RWPE2 (cell line): ENCODE data around the gene P2RY8.
"Not testable (repeated sequence)": the region's sequence is repeated elsewhere in the genome, so short reads cannot be mapped to it uniquely, and the experiment has no call there.

Experiments used
- ATAC-seq: fragments of 200-7000 bp; cut with Tn5 transposase; 3 replicates; pipeline ENCODE4 v1.9.1; 2021; ENCODE audit warnings: low read depth
- DNase-seq: peaks from one replicate; pipeline ENCODE4 v3.0.0-alpha.2; 2020; ENCODE audit warnings: low spot score
- H3K27ac ChIP-seq: fragments of 450-650 bp; 2 replicates; pipeline ENCODE4 v1.5.1; 2017; ENCODE audit warnings: mild to moderate bottlenecking; ENCODE audit not compliant: poor library complexity, severe bottlenecking
- H3K27me3 ChIP-seq: fragments of 250-450 bp; sonication (Bioruptor Pico); 2 replicates; pipeline ENCODE4 v1.5.1; 2021; ENCODE audit warnings: mild to moderate bottlenecking, moderate library complexity; ENCODE audit not compliant: insufficient read depth, poor library complexity, severe bottlenecking
- H3K36me3 ChIP-seq: fragments of 250-450 bp; sonication (Bioruptor Pico); 2 replicates; pipeline ENCODE4 v1.5.1; 2020; ENCODE audit warnings: low read depth, mild to moderate bottlenecking, moderate library complexity
- H3K4me1 ChIP-seq: fragments of 250-450 bp; sonication (Bioruptor Pico); 2 replicates; pipeline ENCODE4 v1.5.1; 2021; ENCODE audit warnings: mild to moderate bottlenecking, moderate library complexity; ENCODE audit not compliant: insufficient read depth, poor library complexity, severe bottlenecking
- H3K4me3 ChIP-seq: fragments of 250-450 bp; sonication (Bioruptor Pico); 2 replicates; pipeline ENCODE4 v1.5.1; 2021; ENCODE audit warnings: mild to moderate bottlenecking, moderate library complexity; ENCODE audit not compliant: severe bottlenecking
- H3K9me3 ChIP-seq: fragments of 250-450 bp; sonication (Bioruptor Pico); 2 replicates; pipeline ENCODE4 v1.5.1; 2021; ENCODE audit warnings: mild to moderate bottlenecking, moderate library complexity; ENCODE audit not compliant: severe bottlenecking
- TF ChIP-seq, protein P1 (sequence below): fragments of 450-650 bp; IDR thresholded peaks from one replicate; pipeline ENCODE4 v1.5.1; 2017; ENCODE audit warnings: mild to moderate bottlenecking, moderate library complexity; ENCODE audit not compliant: poor library complexity, severe bottlenecking

P2RY8 gene

DNA sequence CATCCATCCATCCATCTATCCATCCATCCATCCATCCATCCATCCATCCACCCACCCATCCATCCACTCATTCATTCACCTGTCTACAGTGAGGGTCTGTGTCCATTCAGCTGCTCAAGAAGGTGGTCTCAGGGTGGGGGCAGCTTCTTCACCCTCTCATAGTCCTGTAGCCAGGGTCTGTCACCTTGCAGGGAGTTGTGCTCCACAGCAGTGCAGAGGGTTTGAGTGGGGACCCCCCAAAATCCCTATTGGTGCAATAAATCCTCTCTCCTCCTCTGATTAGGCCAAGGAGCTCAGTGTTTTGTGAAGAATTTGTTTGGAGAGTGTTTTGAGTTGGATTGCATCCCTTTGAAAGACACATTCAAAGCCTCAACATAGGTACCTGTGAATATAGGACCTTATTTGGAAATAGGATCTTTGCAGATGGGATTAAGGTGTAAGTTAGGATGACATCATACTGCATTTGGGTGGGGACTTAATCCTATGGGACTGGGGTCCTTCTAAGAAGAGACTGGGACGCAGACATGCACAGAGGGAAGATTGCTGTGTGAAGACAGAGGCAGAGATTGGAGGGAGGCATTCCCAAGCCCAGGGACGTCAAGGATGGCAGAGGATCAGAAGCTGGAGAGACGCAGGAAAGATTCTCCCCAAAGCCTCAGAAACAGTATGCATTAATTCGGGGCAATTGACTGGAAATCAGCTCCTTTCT lies 12.0 kb downstream of the P2RY8 start:
- DNase-seq (no peak), ATAC-seq (no peak)
- Histone ChIP-seq H3K4me1 (no peaks in the 10 kb centered on the region), H3K9me3 (no peaks in the 10 kb centered on the region), H3K36me3 (no peaks in the 10 kb centered on the region), H3K4me3 (no peak overlapping the region), H3K27me3 (no peaks in the 10 kb centered on the region), H3K27ac (no peak overlapping the region)
- TF ChIP-seq, protein P1, sequence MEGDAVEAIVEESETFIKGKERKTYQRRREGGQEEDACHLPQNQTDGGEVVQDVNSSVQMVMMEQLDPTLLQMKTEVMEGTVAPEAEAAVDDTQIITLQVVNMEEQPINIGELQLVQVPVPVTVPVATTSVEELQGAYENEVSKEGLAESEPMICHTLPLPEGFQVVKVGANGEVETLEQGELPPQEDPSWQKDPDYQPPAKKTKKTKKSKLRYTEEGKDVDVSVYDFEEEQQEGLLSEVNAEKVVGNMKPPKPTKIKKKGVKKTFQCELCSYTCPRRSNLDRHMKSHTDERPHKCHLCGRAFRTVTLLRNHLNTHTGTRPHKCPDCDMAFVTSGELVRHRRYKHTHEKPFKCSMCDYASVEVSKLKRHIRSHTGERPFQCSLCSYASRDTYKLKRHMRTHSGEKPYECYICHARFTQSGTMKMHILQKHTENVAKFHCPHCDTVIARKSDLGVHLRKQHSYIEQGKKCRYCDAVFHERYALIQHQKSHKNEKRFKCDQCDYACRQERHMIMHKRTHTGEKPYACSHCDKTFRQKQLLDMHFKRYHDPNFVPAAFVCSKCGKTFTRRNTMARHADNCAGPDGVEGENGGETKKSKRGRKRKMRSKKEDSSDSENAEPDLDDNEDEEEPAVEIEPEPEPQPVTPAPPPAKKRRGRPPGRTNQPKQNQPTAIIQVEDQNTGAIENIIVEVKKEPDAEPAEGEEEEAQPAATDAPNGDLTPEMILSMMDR: no peak

DNA sequence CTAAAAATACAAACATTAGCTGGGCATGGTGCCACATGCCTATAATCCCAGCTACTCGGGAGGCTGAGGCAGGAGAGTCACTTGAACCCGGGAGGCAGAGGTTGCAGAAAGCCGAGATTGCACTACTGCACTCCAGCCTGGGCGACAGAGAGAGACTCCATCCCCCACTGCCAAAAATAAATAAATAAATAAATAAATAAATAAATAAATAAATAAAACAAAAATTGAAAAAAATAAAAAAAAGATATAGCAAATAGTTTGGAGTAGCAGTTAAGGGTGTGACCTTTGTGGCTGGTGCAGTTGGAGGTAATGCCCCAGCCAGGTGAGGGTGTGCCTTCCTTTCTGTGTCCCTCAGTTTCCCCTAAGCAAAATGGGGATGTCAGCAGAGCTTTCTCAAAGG lies 14.1 kb downstream of the P2RY8 start:
- not testable (repeated sequence) for ATAC-seq, DNase-seq, H3K27me3 ChIP-seq, H3K27ac ChIP-seq, H3K4me3 ChIP-seq, H3K9me3 ChIP-seq, H3K36me3 ChIP-seq, H3K4me1 ChIP-seq

DNA sequence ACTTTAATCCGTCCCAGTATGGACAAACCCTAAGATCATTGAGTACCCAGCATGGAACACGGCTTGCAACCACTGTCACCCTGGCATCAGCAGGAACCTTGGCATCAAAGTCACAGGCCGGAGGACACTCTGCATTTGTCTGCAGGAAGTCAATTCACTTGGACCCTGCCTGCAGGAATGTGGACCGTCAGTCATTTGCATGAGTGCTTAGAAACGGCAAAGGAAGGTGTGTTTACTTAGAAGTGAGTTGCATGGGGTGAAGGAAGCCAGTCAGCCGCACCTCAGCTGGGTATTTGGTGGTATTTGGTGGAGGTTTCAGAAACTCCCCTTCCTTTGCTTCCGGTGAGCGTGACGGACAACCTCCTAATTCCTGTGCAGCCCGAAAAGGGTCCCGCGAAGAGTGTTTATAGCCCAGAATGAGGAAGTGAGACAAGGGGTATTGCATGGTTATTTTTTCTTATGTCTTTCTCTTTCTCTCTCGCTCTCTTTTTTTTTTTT lies 15.5 kb downstream of the P2RY8 start:
- Histone ChIP-seq H3K36me3 (no peaks in the 10 kb centered on the region), H3K4me1 (no peaks in the 10 kb centered on the region), H3K27ac (no peak overlapping the region), H3K27me3 (no peaks in the 10 kb centered on the region), H3K4me3 (no peak overlapping the region), H3K9me3 (no peaks in the 10 kb centered on the region)
- TF ChIP-seq, protein P1: no peak
- DNase-seq: no peak
- ATAC-seq: no peak

DNA sequence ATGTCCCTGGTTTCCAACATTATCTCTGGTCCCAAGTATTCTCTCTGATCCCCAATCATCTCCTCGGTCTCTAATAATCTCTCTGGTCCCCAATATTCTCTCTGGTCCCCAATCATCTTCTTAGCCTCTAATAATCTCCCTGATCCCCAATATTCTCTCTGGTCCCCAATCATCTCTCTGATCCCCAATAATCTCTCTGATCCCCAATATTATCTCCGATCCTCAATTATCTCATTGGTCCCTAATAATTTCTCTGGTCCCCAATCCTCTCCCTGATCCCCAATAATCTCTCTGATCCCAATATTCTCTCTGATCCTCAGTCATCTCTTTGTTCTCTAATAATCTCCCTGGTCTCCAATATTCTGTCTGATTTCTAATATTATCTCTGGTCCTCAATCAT lies 16.6 kb downstream of the P2RY8 start:
- no peaks in the 10 kb centered on the region for H3K4me1 ChIP-seq
- H3K9me3 ChIP-seq: no peaks in the 10 kb centered on the region
- no peaks in the 10 kb centered on the region for H3K36me3 ChIP-seq
- ATAC-seq (no peak), DNase-seq (no peak)
- no peaks in the 10 kb centered on the region for H3K27me3 ChIP-seq
- TF ChIP-seq, protein P1: no peak
- no peak overlapping the region for H3K27ac ChIP-seq
- no peak overlapping the region for H3K4me3 ChIP-seq

DNA sequence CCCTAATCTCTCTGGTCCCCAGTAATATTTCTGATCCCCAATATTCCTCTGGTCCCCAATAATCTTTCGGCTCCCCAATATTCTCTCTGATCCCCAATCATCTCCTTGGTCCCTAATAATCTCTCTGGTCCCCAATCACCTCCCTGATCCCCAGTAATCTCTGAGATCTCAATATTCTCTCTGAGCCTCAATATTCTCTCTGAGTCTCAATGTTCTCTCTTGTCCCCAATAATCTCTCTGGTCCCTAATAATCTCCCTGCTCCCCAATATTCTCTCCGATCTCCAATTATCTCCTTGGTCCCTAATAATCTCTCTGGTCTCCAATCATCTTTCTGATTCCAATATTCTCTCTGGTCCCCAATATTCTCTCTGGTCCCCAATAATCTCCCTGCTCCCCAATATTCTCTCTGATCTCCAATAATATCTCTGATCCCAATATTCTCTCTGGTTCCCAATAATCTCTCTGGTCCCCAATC lies 17.9 kb downstream of the P2RY8 start:
- no peak overlapping the region for H3K27ac ChIP-seq

More for the DNA sequence above, 17.9 kb downstream of the P2RY8 start:
- H3K36me3 ChIP-seq: no peaks in the 10 kb centered on the region
- no peak overlapping the region for H3K4me3 ChIP-seq
- ATAC-seq (no peak), DNase-seq (no peak)
- TF ChIP-seq, protein P1: no peak
- H3K9me3 ChIP-seq: no peaks in the 10 kb centered on the region
- H3K27me3 ChIP-seq: no peaks in the 10 kb centered on the region
- H3K4me1 ChIP-seq: no peaks in the 10 kb centered on the region
